DMS153 (cell line): ENCODE measurements around the gene ANKRD55.
"Not testable (repeated sequence)": the region's sequence is repeated elsewhere in the genome, so short reads cannot be mapped to it uniquely, and the experiment has no call there.

Experiments
- DNase-seq: peaks from one replicate; lab custom pipeline; 2025; lab: John Stamatoyannopoulos, UW

Gene ANKRD55

GRCh38 chr5:56102889-56103288, 130.2 kb downstream of the ANKRD55 start:
- no peak for DNase-seq

- DNase-seq: not testable (repeated sequence)
Observed at GRCh38 chr5:56102207-56102606, 130.9 kb downstream of the ANKRD55 start.

DNA sequence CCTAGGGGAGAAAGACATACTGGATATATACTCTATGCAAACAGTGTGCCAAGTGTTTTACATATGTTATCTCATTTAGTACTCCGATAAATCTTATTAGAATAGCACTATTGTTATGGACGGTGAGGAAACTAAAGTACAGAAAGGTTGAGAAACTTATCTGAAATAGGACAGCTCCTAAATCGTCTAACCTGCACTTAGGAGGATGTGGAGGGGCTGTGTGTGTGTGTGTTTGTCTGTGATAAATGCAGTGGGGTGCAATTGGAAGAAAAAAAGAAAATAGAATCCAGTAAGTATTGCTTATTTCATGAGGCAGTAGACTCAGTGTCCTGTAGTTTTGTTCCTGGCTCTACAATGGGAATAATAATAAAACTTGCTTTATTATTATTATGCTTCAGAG, 131.9 kb downstream of the ANKRD55 start:
- DNase-seq: no peak

GRCh38 chr5:56100439-56101176, 132.5 kb downstream of the ANKRD55 start:
- no peak for DNase-seq

- DNase-seq: no peak
Observed at GRCh38 chr5:56099346-56099745, 133.8 kb downstream of the ANKRD55 start.

GRCh38 chr5:56097055-56097454, 136.1 kb downstream of the ANKRD55 start:
- no peak for DNase-seq

DNA sequence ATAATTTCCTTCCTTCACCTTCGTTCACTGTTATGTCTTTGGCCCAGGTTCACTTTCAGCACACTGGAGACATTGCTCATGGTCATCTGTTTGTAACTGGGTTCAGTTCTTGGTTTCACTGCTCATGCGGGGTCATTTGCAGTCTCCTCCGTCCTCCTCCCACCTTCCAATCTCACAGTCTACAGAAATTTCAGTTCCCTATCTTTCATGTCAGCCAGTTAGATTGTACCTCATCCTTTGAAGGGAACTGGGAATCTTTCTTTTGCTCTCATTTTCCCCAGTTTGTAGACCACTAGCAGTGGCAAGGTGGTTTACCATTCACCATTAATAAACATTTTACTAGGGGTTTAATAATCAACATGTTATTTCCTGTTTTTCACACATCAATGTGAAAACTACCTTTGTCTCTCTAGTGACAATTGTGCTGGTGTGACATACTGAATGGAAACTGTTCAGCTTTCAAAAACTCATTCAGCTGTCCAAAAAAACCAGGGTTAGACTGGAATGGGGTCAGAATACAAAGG, 137.5 kb downstream of the ANKRD55 start:
- no peak for DNase-seq

DNA sequence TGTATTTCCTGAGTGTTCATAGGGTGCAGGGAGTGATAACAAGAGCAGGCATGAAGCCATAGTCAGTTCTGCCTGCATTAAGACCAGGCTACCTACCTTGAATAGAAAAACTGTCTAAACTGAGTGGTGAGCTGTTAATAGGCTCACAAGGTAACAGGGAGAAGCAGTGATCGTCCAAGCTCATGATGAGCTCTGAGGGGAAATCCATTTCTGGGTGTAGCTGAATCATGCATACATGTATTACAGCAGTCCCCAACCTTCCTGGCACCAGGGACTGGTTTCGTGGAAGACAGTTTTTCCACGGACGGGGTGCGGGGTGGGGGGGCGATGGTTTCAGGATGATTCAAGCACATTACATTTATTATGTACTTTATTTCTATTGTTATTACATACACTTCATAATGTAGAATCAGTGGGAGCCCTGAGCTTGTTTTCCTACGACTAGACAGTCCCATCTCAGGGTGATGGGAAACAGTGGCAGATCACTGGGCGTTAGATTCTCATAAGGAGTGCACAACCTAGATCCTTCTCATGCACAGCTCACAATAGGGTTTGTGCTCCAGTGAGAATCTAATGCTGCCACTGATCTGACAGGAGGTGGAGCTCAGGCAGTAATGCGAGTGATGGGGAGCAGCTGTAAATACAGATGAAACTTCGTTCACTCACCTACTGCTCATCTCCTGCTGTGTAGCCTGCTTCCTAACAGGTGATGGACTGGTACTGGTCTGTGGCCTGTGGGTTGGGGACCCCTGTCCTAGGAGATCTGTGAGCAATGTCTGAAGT, 138.4 kb downstream of the ANKRD55 start:
- no peak for DNase-seq

- DNase-seq: no peak
Observed at GRCh38 chr5:56093970-56094369, 139.2 kb downstream of the ANKRD55 start.

- DNase-seq: no peak
Observed at GRCh38 chr5:56092115-56092514, 141.0 kb downstream of the ANKRD55 start.

- DNase-seq: no peak
Observed at GRCh38 chr5:56091664-56092063, 141.5 kb downstream of the ANKRD55 start.

DNA sequence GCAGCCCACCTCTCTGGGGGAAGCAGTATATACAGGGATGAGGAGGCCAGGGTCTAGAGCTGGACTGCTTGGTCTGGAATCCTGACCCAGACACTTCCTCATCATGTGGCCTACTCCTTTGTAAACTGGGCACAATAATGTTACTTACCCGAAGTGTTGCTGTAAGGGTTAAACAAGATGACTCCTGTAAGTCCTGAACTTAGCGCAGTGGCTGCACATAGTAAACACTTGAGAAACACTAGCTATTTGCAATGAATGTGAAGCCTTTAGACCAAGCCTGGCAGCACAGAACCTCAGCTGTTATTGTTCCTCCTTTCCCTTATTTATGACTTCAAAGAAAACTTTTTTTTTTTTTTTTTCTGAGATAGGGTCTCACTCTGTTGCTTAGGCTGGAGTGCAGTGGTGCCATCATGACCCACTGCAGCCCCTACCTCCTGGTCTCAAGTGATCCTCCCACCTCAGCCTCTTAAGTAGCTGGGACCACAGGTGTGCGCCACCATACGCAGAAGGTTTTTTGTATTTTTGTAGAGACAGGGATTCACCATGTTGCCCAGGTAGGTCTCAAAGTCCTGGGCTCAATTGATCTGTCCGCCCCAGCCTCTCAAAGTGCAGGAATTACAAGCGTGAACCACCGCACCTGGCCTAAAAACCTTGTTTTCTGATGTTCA, 142.2 kb downstream of the ANKRD55 start:
- no peak for DNase-seq

DNA sequence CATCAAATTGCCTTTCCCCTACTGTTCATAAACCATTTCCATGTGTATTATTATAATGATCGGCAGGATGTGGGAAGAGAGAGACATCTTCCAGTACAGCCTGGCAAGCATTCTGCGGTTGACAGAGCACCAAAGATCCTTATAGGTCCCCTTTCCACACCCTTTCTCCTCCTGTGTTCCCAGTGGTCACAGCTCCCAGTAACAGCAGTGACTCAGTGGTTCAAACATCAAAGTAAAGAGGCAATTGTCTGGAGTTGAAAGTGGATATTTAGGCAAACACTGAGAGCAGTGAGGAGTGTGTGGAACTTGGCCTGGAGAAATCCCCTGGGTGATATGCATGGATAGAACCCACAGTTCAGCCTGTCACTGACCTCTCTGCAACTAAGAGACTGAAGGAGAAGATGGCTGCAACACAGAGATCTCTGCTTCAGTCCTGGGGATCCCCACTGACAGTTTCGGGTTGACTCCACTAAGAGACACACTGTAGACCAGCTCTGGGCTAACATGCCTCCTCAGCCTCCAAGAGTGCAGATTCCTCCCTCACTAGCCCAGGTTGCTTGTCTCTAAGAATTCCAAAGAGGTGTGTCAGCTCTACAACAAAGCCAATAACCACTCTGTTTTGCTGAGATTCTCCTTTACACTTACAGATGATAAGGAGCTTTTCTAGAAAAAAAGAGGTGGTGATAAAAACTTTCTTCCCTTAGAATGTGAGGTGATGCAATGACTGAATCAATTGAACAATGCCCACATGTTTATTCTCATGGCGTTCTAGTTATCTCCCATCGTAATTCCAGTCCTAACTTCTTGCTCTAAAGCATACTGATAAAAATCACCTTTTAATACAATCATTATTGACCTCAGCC, 143.9 kb downstream of the ANKRD55 start:
- DNase-seq: no peak

DNA sequence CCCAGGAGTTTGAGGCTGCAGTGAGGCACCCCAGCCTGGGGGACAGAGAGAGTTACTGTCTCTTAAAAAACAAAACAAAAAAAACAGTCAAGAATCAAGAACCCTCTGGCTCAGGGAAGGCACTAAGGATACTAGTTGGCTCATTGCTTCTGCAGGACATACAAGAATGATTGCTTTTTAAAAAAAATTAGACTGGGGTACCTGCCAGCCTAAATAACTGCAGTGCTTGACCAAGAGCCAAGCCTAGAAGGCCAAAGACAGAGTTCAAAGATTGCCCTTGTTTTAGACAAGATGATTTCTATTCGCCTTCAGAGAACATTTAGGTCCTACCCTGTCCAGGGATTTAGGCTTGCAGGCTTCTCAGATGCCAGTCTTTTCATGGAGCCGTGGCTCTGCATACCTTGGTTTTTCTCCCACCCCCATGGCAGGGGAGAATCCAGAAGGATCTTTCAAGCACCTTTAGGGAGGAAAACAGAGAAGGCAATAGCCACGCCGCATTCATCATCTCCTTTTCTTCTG, 144.6 kb downstream of the ANKRD55 start:
- DNase-seq: no peak

DNA sequence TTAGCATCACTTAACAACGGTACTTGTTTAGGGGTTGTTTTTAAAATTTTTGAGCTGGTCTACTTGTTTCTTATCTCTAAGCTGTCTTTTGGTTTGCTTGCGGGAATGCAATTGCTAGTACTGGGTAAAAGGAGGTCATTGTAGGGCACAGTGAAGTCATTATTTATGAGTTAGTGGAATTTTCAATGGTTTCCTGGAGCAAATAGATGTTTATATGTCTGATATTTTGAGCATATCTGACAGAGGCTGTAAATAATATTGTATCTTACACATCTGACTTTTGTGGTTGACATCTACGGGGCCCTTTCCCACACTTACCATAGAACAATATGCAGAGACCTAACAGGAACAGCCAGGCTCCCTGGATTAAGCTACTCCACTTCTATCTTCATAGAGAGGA, 147.9 kb downstream of the ANKRD55 start:
- DNase-seq: no peak

DNA sequence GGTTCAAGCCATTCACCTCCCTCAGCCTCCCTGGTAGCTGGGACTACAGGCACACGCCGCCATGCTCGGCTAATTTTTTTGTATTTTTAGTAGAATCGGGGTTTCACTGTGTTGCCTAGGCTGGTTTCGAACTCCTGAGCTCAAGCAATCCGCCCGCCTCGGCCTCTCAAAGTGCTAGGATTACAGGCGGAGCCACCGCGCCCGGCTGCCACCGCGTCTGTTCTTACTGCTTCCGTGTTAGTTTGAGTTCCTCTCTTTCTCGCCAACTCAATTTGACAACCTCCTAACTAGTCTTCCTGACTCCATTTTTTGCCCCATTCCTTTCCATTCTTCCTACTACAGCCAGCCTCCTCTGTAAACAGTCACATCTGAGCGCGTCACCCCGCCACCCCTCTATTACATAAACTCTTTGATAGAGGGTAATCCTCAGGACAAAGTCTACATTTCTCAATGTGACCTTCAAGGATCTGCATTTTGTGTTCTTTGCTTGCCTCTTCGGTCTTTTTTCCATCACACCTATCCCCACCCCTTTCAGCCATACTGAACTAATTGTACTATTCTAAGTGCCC, 149.8 kb downstream of the ANKRD55 start:
- no peak for DNase-seq

GRCh38 chr5:56081053-56081642, 152.0 kb downstream of the ANKRD55 start:
- DNase-seq: not testable (repeated sequence)

GRCh38 chr5:56080375-56081052, 152.6 kb downstream of the ANKRD55 start:
- no peak for DNase-seq

DNA sequence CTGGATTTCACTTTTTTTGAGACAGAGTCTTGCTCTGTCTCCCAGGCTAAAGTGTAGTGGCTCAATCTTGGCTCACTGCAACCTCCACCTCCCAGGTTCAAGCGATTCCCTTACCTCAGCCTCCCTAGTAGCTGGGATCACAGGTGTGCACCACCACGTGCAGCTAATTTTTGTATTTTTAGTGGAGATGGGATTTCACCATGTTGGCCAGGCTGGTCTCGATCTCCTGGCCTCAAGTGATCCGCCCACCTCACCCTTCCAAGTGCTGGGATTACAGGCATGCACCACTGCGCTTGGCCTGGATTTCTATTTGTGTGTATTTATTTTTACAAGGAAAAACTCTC, 154.0 kb downstream of the ANKRD55 start:
- DNase-seq: not testable (repeated sequence)
